C4-2B (cell line): Measurements from ENCODE around the gene INS.

Experiments
- ZFX ChIP-seq: fragments of 450-650 bp; IDR thresholded peaks from 2 replicates; pipeline ENCODE4 v1.6.1; 2017
- TF ChIP-seq, protein P1 (sequence below): fragments of 450-650 bp; conservative IDR thresholded peaks from 2 replicates; pipeline ENCODE4 v1.5.1; 2017; ENCODE audit warnings: mild to moderate bottlenecking

DNA sequence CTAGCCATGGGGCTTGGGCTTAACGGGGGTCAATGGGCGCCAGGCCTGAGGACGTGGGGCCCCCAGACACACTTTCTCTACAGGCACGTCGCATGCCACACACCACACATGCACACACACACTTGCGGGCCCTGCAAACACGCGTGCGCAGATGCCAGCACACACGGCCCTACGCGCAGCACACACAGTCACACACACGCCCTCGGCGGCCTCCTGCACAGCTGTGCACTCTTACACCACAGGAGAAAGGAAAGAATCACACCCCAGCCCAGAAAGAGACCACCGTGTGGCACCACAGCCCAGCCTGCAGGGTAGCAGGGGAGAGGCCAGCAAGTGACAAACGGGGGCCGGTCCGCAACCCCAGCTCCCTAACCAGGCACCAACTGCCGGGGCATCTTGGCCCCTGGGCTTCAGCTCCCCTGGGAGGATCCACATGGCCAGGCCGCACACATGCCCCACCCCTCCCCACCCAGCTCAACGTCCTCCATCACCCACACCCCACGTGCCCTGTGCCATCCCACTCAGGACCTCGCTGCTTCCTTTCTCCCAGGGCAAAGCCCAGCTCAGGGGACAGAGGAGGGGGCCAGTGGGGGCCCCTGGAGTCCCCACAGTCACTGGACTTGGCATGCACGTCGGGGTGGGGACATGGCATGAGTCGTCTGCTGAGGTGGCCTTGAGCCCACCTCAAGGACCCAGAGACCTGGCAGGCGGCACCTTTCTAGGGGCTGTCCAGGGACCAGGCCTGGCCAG, 36.9 kb upstream of the INS start:
- TF ChIP-seq, protein P1, sequence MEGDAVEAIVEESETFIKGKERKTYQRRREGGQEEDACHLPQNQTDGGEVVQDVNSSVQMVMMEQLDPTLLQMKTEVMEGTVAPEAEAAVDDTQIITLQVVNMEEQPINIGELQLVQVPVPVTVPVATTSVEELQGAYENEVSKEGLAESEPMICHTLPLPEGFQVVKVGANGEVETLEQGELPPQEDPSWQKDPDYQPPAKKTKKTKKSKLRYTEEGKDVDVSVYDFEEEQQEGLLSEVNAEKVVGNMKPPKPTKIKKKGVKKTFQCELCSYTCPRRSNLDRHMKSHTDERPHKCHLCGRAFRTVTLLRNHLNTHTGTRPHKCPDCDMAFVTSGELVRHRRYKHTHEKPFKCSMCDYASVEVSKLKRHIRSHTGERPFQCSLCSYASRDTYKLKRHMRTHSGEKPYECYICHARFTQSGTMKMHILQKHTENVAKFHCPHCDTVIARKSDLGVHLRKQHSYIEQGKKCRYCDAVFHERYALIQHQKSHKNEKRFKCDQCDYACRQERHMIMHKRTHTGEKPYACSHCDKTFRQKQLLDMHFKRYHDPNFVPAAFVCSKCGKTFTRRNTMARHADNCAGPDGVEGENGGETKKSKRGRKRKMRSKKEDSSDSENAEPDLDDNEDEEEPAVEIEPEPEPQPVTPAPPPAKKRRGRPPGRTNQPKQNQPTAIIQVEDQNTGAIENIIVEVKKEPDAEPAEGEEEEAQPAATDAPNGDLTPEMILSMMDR = no peak
- TF ChIP-seq ZFX = no peak
